Measurements from ENCODE around the gene TP53I13. TPM values are rescaled to one million over a fixed set of nuclear protein-coding genes. Genes with fewer than 3 reads are reported as not detected.

The TP53I13 gene
- total RNA-seq, 2 experiments from 2014 or later, result 112 to 118 TPM

- Mint-ChIP-seq H3K9me3 (no peaks in the 10 kb centered on the region), H3K36me3 (ENCODE audit: low read depth) (peaks cover 35% of the 10 kb centered on the region), H3K4me1 (peaks cover 5% of the 10 kb centered on the region), H3K27ac (no peak overlapping the region), H3K27me3 (no peaks in the 10 kb centered on the region), H3K4me3 (no peak overlapping the region)
- DNase-seq, result no peak
- ChIA-PET CTCF (interaction anchor here (0.8 to 1.0 kb wide), 3 partner anchors 37 to 101 kb away, joined by 3 read pairs; no protein-coding TSS in a partner anchor), POLR2A (interaction anchor here (0.9 to 5.8 kb wide), 3 partner anchors 12 to 39 kb away, joined by 3 to 36 read pairs (median 3); partner anchors contain the start of gene ANKRD13B)
These were observed 7.9 kb downstream of the TP53I13 start for GRCh38 chr17:29576214-29577000.

DNA sequence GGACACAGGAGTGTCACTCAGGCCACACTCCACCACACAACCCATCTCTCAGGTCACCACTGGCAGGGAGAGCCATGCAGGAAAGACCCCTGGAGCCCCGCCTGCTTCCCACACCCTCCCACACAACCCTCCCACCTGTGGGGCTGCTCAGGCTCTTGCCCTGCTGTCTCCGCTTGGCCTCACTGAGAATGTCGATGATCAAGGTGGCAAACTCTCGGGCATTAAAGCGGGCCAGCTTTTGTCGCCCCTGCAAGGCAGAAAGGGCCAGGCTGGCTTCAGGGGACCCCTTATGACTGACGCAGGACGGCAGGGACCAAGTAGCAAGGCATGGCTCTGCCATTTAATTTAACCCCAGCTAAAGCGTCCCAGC lies 8.5 kb downstream of the TP53I13 start:
- CTCF ChIA-PET, result interaction anchor here (0.8 to 1.0 kb wide), 2 partner anchors 36 to 41 kb away, joined by 3 read pairs; no protein-coding TSS in a partner anchor
- POLR2A ChIA-PET, result interaction anchor here (1.4 to 5.8 kb wide), 2 partner anchors 11 to 39 kb away, joined by 3 to 36 read pairs; no protein-coding TSS in a partner anchor
- no peak overlapping the region for H3K27ac Mint-ChIP-seq
- no peaks in the 10 kb centered on the region for H3K27me3 Mint-ChIP-seq
- no peaks in the 10 kb centered on the region for H3K9me3 Mint-ChIP-seq
- H3K36me3 Mint-ChIP-seq (ENCODE audit: low read depth), result peaks cover 35% of the 10 kb centered on the region
- no peak for DNase-seq
- no peak overlapping the region for H3K4me3 Mint-ChIP-seq
- peaks cover 5% of the 10 kb centered on the region for H3K4me1 Mint-ChIP-seq

DNA sequence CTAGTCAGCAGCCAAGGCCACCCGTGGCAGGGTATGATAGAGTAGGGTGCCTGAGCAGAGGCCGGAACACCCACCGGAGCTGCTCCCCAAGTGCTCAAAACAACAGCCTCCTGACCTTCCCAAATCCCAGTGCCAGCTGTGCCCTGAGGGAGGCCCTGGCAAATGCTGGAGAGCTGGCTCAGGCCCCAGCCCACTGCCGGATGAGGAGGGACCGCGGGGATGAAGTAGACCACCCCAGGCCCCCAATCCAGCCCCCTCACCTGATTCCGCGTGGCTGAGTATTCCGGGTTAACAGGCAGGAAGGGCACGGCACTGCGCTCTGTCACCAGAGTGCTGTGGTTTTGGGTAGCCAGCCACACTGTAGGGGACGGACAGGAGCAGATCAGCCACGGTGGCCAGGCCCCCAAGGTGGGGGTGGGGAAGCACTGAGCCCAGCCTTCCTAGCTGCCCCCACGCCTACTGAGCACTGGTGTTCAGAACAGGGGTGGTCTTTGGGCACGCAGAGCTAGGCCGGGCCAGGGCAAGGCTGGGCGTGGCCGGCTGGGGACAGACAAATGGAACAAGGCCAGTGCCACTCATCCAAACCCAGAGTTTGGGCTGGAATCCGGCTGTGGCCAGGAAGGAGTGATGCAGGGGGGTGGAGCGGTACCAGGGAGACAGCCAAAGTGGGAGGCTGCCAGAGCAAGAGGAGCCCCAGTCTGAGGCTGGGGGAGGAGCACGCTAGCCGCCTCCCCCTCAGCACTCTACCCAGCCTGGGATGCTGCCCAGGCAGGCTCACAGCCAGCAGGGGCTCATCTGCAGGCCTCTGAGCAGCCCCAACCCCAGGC lies 9.1 kb downstream of the TP53I13 start:
- DNase-seq, result no peak
- H3K4me3 Mint-ChIP-seq, result no peak overlapping the region
- H3K4me1 Mint-ChIP-seq, result peaks cover 7% of the 10 kb centered on the region
- no peaks in the 10 kb centered on the region for H3K9me3 Mint-ChIP-seq
- H3K27me3 Mint-ChIP-seq, result no peaks in the 10 kb centered on the region
- ChIA-PET POLR2A (interaction anchor here (1.4 to 5.8 kb wide), 3 partner anchors 11 to 39 kb away, joined by 3 to 36 read pairs (median 24); no protein-coding TSS in a partner anchor), CTCF (interaction anchor here (1.0 kb wide), 2 partner anchors 36 to 40 kb away, joined by 3 read pairs; no protein-coding TSS in a partner anchor)
- H3K27ac Mint-ChIP-seq, result no peak overlapping the region
- H3K36me3 Mint-ChIP-seq (ENCODE audit: low read depth), result peaks cover 38% of the 10 kb centered on the region

- ChIA-PET CTCF (interaction anchor here (1.0 to 5.5 kb wide), 7 partner anchors 9 to 353 kb away, joined by 3 to 43 read pairs (median 4); partner anchors contain the start of gene ANKRD13B), POLR2A (interaction anchor here (2.1 to 4.4 kb wide), 2 partner anchors 13 to 38 kb away, joined by 13 to 24 read pairs; partner anchors contain the start of gene ANKRD13B)
- Mint-ChIP-seq H3K9me3 (no peaks in the 10 kb centered on the region), H3K27me3 (no peaks in the 10 kb centered on the region), H3K4me1 (peaks cover 15% of the 10 kb centered on the region), H3K4me3 (no peak overlapping the region), H3K36me3 (ENCODE audit: low read depth) (peaks cover 42% of the 10 kb centered on the region), H3K27ac (no peak overlapping the region)
- DNase-seq, result no peak
These were observed 10.4 kb downstream of the TP53I13 start for GRCh38 chr17:29578626-29579485.

DNA sequence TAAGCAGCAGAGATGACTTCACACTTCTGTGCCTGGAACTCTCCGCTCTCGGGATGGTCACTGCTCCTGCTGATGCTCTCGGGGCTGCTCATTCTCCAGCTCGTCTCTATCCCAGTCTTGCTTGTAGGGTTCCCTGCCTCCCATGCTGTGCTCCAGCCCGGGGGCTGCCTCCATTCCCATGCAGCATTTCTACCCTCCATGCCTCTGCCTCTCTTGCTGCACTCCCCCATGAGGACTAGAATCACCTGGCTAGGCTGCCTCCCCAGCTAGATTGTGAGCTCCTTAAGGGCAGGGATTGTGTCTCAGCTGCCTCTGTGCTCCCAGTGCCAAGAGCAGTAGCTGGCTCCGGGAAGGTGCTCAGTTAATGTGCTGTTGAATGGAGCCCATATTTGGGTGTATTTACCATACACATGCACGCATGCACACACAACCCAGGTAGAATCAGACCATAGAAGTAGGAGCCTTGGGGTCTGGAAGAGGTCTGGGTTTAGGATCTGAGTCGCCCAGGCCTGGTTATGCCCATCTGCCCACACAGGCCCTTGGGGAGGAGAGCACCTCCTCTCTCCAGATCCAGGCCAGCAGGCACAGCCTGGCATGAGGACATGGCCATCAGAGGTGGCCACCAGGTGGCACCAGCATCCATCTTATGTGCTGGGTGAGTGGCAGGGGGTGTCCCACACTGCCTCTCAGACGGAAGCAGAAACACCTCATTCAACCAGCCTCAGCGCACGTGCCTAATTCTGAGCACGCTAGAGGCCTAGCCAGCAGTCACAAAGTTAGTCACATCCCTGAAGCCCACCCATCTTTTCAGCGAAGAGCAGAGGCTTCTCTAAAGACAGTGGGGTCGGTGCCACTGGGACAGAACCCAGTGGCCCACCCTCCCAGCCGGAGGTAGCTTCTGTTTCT lies 11.6 kb downstream of the TP53I13 start:
- Mint-ChIP-seq H3K27me3 (no peaks in the 10 kb centered on the region), H3K36me3 (ENCODE audit: low read depth) (peaks cover 36% of the 10 kb centered on the region), H3K27ac (peak overlapping the region; percentile 85), H3K9me3 (no peaks in the 10 kb centered on the region), H3K4me3 (no peak overlapping the region), H3K4me1 (peaks cover 25% of the 10 kb centered on the region)
- DNase-seq, result peak; percentile 90
- POLR2A ChIA-PET, result interaction anchor here (1.2 to 4.4 kb wide), 3 partner anchors 12 to 37 kb away, joined by 5 to 24 read pairs (median 13); partner anchors contain the start of genes ABHD15 and ANKRD13B
- CTCF ChIA-PET, result interaction anchor here (0.6 to 5.5 kb wide), 12 partner anchors 8 to 351 kb away, joined by 3 to 43 read pairs (median 4); partner anchors contain the start of gene ANKRD13B

- CTCF ChIA-PET, result interaction anchor here (0.5 to 5.5 kb wide), 10 partner anchors 9 to 291 kb away, joined by 3 to 43 read pairs (median 6); partner anchors contain the start of gene ANKRD13B
- Mint-ChIP-seq H3K27me3 (no peaks in the 10 kb centered on the region), H3K36me3 (ENCODE audit: low read depth) (peaks cover 30% of the 10 kb centered on the region), H3K9me3 (no peaks in the 10 kb centered on the region), H3K4me3 (no peak overlapping the region), H3K4me1 (peaks cover 41% of the 10 kb centered on the region), H3K27ac (no peak overlapping the region)
- no peak for DNase-seq
- POLR2A ChIA-PET, result interaction anchor here (1.2 to 4.4 kb wide), 5 partner anchors 9 to 36 kb away, joined by 4 to 24 read pairs (median 8); partner anchors contain the start of gene ABHD15
These were observed 13.2 kb downstream of the TP53I13 start for GRCh38 chr17:29581583-29582253.

GRCh38 chr17:29582254-29582765 lies 13.8 kb downstream of the TP53I13 start:
- Mint-ChIP-seq H3K4me1 (peaks cover 47% of the 10 kb centered on the region), H3K27me3 (no peaks in the 10 kb centered on the region), H3K4me3 (no peak overlapping the region), H3K36me3 (ENCODE audit: low read depth) (peaks cover 30% of the 10 kb centered on the region), H3K27ac (peak overlapping the region; percentile 26), H3K9me3 (no peaks in the 10 kb centered on the region)
- no peak for DNase-seq
- POLR2A ChIA-PET, result interaction anchor here (1.3 to 1.7 kb wide), 3 partner anchors 9 to 35 kb away, joined by 4 to 8 read pairs (median 8); partner anchors contain the start of gene ABHD15
- CTCF ChIA-PET, result interaction anchor here (0.5 to 5.5 kb wide), 5 partner anchors 9 to 291 kb away, joined by 3 to 43 read pairs (median 19); partner anchors contain the start of gene ANKRD13B

GRCh38 chr17:29582772-29583171 lies 14.3 kb downstream of the TP53I13 start:
- CTCF ChIA-PET, result interaction anchor here (2.0 to 5.5 kb wide), 4 partner anchors 9 to 35 kb away, joined by 6 to 43 read pairs (median 30); partner anchors contain the start of gene ANKRD13B
- Mint-ChIP-seq H3K4me3 (no peak overlapping the region), H3K36me3 (ENCODE audit: low read depth) (peaks cover 28% of the 10 kb centered on the region), H3K27me3 (no peaks in the 10 kb centered on the region), H3K9me3 (no peaks in the 10 kb centered on the region), H3K27ac (no peak overlapping the region), H3K4me1 (peaks cover 52% of the 10 kb centered on the region)
- no peak for DNase-seq
- POLR2A ChIA-PET, result interaction anchor here (1.3 to 1.7 kb wide), 3 partner anchors 8 to 35 kb away, joined by 4 to 8 read pairs (median 8); partner anchors contain the start of gene ABHD15

DNA sequence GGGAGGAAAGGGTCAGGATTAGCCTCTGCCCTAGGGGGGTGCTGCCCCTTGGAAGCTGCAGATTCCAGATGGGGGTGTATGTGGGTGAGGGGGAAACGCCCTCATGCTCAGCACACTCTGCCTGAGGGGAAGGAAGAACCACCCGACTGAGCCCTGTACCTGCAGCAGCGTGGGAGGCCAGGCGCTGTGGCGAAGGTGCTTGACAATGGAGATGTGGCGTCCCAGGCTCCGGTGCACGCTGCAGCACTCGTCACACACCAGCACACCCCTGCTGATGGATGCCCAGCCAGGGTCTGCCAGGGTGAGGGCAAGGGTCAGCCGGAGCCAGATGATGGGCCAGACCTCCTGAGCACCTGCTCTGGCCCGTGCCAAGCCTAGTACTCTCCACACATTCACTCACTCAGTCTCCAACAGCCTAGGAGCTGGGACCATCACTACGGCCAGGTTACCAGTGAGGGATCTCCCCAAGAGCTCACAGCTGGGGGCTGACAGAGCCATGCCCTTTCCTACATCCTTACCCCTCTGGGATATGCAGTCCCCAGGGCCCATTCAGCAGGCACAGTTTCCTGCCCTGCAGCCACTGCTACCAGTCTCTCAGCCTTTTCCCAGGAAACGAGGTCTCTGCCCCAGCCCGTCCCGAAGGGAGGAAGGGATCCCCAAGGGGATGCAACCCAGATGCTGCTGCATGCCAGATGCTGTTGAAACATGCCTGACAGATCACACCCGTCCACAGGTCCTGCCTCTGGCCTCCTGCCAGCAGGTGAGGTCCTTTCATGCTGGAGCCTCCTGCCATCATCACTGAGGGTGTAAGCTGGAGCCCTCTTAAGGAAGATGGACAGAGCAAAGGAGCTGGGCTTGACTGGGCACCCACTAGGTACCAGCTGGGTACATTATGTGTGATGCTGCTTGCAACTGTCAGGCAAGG lies 15.1 kb downstream of the TP53I13 start:
- no peaks in the 10 kb centered on the region for H3K9me3 Mint-ChIP-seq
- H3K27me3 Mint-ChIP-seq, result no peaks in the 10 kb centered on the region
- H3K36me3 Mint-ChIP-seq (ENCODE audit: low read depth), result peaks cover 23% of the 10 kb centered on the region
- DNase-seq, result no peak
- ChIA-PET CTCF (interaction anchor here (1.7 to 5.5 kb wide), 4 partner anchors 8 to 34 kb away, joined by 3 to 43 read pairs (median 30); partner anchors contain the start of gene ANKRD13B), POLR2A (interaction anchor here (1.6 kb wide), 1 partner anchor 34 kb away, joined by 8 read pairs; no protein-coding TSS in a partner anchor)
- H3K4me3 Mint-ChIP-seq, result no peak overlapping the region
- peaks cover 57% of the 10 kb centered on the region for H3K4me1 Mint-ChIP-seq
- peak overlapping the region; percentile 73 for H3K27ac Mint-ChIP-seq

All from activated CD4-positive, alpha-beta memory T cell treated with anti-CD3 and anti-CD28 coated beads, Interleukin-2, amount 10 ng/mL, durations not matched to agents 7 days and 5 days (primary cell).